ENCODE results near the gene RPL5.

- no peak for TF ChIP-seq MAX (CRISPR knock-in tag; IDR thresholded peaks at IDR 0.05)
- no peak for TF ChIP-seq CTCF (IDR thresholded peaks at IDR 0.05)
- TF ChIP-seq JAZF1 (CRISPR knock-in tag; IDR thresholded peaks at IDR 0.05): no peak
These were observed 40.3 kb upstream of the RPL5 start for GRCh38 chr1:92791487-92792066.

Data from WTC11 (cell line).